Lung microvascular endothelial cell (primary cell): ENCODE results near the gene ASPG. TPM values are rescaled to one million over a fixed set of nuclear protein-coding genes. Genes with fewer than 3 reads are reported as not detected.
A peak's percentile ranks its signal among the peaks of the same experiment; 100 is the strongest.

Experiments
- DNase-seq, 2 donors: peaks; one replicate each; pipeline versions ENCODE4 v3.0.0 to v3.0.0-alpha.2; 2010; ENCODE audit warnings: low read depth in 2 of 2
- total RNA-seq: library from RNA; depleted of rRNA; stranded (reverse); fragments of >200 nt; gene quantifications from 2 replicates; pipeline ENCODE4 v1.2.1, GENCODE V29; 2014

Gene ASPG
- total RNA-seq, 1 donor from 2014 or later: not detected

DNA sequence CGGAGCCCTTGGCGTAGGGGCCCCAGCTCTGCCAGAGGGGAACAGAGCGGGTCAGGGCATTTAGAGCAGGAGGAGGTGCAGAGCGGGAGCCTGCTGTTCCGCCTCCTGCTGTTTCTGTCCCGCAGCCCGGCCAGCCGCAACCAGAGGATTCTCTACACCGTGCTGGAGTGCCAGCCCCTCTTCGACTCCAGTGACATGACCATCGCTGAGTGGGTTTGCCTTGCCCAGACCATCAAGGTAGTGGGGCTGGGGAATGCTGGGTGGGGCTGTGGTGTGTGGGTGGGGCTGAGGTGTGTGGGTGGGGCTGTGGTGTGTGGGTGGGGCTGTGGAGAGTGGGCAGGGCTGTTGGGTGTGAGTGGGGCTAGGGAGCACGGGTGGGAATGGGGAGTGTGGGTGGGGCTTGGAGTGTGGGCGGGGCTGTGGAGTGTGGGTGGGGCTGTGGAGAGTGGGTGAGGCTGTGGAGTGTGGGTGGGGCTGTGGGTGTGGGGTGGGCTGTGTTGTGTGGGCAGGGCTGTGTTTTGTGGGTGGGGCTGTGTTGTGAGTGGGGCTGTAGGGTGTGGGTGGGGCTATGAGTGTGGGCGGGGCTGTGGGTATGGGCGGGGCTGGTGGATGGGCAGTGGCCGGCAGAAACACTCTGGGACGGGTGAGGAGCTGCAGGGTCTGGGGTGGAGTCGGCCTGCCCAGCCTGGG lies 8.0 kb downstream of the ASPG start:
- DNase-seq: peak in 1 of 2 donors; percentile 13

DNA sequence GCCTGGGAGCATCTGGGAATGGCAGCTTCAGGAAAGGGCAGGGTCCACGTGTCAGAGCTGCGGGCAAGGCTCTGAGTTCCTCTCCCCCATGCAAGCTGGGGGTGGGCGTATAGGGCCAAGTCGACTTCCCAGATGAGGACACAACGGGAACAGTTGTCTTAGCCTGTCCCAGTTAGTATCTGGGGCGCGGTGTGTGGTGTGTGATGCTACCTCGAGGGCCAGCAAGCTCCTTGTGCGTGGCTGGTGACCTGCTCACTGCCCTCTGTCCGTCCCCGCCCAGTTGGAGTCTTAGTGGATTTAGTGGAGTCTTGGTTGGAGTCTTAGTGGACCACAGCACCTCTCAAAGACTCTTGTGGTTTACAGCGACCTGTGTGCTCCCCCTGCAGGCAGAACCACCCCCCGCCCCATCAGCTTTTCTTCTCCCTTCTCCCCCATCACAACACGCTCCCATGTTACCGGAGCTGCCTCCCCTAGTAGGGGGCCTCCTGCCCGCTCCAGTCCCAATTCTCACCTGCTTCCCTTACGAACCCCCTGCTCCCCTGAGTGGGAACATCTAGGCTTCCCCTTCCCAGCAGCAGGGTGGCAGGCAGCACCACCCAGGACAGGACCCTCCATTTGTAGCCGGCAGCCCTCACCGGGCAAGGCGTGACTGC lies 8.7 kb downstream of the ASPG start:
- DNase-seq: no peak

DNA sequence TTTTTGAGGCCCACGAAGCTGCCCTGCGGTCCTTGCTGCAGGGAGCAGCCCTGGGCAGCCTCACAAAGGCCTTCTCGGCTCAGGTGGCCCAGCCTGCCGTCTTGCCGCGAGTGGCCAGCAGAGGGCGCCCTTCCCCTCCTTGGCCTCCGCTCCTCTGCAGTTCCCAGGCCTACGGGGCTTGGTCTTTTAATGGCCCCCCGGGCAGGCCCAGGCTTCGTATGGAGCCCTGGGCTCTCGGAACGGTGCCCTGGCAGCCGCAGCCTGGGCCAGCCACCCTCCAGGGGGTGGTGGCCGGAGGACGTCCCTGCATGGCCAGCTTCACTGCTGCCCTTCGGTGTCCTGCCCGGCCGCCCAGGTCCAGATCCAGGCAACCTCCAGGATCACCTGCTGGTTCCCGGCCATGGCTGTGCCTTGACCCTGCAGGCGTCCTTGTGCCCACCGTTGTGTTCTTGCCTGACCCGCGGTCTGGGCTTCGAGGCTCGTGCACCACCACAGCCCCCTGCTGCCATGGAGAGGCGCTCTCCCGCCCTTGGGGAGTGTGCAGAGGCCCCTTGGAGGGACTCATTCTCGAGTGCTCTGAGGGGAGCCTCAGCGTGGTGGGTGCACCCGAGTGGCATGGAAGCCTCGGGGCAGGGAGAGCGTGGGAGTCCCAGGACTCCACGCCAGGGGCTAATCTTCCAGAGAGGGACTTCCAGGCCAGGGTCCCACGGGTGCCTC lies 9.4 kb downstream of the ASPG start:
- peak; percentile 52 to 66 for DNase-seq

DNA sequence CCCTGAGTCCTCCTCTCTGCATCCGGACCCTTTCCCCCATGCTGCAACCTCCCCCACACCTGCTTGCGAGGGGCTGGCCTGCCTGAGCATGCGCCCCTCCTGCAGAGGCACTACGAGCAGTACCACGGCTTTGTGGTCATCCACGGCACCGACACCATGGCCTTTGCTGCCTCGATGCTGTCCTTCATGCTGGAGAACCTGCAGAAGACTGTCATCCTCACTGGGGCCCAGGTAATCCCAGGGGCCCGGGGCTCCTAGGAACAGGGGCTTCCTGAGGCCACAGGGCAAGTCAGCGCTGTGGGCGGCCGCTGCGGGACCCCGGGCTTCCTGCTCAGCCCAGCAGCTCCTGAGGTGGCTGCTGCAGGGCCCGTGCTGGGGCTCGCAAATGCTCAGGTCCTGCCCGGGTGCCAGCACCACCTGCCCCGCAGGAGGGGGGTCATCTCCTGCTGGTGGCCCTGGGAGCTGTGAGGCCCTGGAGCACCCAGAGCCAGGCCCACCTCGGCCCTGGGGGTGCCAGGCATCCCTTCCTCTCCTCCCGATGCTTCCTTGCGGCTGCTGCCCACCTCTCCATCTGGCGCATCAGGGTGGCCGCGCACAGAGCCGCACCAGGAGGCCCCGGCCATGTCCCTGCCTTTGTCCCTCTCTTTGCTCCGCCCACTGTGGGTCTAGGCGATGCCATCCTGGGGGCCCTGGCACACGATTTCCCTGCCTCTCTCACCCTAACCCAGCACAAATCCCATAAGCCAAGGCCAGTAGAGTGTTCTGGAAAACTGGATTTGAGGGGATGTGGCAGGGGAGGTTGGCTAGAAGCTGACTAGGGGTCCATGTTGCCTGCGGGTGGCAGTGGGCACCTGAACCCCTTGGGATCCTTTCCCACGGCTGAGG lies 10.2 kb downstream of the ASPG start:
- no peak for DNase-seq

DNA sequence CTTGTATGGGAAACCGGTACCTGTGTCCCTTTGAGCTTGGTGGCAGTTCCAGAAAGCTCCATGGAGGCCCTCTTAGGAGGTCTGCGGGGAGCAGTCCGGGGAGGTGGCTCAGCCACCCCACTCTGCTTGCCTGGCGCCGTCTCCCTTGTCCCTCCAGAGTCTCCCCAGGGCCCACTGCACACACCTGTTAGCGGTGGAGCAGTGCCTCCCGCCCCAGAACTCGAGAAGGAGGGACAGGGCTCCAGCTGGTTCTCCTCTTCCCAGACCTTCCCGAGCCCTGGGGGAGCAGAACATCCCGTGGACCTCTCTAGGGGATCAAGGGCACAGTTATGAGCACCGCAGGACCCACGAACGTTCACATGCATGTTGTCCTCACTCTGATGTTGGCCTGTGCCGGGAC lies 10.8 kb downstream of the ASPG start:
- DNase-seq: no peak

DNA sequence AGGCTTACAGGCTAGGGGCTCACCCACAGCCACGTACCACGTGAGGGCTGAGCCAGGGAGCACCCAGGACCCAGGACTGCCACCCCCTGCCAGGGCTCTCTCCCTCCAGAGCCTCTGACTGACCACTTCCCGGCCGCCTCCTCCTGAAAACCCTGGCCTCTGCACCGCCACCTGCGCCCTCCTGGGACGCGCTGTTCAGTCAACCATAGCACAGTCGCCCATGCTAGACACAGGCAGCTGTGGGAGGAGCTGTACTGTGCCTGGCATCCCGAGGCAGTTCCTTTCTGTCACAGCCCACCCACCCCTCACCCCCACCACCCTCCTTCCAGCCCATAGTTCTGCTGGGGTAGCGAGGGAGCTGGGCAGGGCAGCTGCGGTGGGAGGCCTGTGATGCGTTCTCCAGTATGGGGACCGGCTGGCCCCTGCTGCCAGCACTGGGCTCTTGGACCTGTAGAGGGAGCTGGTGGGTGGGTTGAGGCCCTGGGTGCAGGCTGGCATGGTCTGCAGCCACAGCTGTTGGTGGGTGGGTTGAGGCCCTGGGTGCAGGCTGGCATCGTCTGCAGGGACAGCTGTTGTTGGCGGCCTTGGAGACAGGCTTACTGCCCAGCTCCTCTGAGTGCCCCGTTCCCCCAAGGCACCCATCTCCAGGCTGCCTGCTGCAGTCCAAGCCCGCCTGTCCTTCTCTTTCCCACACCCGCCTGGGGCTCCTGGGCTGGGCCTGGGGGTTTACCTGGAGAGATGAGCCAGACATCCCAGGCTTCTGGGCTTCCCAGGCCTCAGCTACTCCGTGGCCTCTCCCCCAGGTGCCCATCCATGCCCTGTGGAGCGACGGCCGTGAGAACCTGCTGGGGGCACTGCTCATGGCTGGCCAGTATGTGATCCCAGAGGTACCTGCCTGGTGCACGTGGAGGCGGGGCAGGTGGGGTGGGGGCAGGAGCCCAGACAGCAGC lies 11.5 kb downstream of the ASPG start:
- no peak for DNase-seq

DNA sequence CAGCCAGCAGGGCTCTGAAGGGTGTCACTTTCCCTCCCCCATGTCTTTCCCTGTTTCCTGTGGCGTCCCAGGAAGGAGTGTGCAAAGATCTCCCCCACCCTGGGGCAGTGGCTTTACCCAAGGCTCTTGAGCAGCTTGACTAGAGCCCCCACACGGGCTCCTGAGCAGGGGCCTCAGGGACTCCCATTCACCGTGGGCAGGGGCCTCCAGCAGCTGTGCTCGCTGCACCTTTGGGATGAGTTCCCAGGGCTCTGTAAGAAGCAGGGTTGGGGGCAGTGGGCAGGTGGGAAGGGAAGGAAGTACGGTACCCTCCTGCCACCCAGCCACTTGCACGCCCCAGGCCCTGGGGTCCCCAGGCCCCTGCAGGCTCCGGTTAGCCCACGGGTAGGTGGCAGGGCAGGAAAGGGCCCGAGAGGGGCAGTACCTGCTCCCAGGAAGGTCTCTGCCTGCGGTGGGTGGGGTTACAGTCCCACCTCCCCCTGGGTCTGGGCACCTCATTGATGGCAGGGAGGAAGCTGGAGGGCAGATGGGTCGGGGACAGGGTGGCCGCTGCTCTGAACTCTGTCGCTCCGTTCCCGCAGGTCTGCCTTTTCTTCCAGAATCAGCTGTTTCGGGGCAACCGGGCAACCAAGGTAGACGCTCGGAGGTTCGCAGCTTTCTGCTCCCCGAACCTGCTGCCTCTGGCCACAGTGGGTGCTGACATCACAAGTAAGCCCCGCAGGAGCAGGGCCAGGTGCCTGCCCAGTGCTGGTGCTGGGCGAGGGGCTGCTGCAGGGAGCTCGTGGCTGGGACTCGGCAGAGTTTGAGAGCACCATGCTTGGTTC lies 13.0 kb downstream of the ASPG start:
- DNase-seq: no peak

DNA sequence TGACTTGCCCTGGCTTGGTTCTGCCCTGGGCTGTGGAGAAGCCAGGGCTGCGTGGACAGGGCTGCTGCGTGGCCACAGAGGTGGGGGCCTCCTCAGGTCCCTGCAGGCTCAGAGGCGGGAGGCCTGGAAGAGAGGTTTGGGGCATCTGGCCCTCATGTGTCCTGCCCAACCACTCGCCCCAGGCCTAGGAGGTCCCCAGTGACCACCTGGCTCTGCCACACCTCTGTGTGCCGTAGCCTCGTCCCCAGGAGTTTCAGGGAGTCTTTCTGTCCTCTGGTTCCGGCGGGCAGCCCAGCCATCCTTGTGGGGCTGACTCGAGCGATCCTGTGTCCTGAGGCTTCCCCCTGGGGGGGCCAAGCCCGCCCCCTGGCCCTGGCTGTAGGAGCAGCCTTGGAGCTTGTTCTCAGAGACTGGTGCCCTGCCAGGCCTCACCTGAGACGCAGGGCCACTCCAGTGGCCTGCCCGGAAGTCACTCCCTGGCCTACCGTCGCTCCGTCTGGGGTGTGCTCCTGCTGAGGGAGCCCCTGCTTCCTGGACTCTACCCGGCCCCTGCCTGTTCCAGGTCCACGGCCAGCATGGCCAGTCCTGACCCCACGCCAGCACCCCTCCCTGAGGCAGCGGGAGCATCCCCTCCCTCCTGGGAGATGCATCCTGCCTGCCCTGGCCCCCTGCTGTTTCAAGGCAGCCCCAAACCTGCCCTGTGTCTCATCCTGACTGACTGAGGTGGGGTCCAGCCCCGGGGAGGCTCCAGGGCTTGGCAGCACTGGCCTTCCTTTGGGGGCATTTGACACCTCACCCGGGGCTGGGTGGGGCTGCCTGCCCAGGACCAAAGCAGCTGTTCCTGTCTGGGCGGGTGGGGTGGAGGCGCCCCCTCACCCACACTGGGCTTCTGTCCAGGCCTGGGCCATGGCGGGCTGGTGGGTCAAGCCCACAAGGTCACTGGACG lies 13.9 kb downstream of the ASPG start:
- no peak for DNase-seq

DNA sequence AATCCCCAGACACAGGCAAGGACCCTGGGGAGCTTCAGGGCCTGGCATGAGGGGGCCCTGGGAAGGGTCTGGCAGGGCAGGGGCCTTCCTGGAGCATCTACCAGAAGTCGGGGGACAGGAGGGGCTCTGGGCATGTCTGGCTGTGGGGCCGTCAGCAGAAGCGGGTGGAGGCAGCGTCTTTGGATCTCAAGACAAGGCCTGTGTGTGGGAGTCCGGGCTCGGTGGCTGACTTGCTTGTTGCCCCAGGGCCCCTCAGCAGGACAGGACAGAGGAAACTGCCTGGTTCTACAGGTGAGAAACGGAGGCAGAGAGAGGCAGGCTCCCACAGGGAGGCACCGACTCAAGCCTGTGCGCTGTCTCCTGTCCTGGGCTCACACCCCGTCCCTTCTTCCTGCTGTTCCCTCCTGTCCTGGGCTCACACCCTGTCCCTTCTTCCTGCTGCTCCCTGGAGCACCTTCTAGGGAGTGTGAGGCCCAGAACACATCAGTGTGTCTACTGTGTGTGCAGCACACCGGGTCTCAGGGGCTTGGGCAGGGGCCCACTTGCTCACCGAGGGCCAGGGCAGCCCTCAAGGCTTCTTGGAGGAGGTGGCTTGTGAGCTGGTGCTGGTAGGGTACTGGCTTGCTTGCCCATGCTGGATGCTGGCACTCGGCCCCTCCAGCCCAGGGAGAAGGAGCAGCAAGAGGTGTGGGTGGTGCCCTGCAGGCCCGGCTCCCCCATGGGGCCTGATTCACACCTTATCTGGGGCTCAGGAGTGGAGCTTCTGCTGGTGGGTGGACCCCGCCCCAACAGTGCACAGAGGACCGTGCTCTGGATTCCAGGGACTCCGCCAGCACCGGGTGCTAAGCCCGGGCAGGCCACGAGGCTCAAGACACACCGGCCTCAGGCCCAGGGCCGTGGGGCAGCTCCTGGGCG lies 14.9 kb downstream of the ASPG start:
- no peak for DNase-seq

DNA sequence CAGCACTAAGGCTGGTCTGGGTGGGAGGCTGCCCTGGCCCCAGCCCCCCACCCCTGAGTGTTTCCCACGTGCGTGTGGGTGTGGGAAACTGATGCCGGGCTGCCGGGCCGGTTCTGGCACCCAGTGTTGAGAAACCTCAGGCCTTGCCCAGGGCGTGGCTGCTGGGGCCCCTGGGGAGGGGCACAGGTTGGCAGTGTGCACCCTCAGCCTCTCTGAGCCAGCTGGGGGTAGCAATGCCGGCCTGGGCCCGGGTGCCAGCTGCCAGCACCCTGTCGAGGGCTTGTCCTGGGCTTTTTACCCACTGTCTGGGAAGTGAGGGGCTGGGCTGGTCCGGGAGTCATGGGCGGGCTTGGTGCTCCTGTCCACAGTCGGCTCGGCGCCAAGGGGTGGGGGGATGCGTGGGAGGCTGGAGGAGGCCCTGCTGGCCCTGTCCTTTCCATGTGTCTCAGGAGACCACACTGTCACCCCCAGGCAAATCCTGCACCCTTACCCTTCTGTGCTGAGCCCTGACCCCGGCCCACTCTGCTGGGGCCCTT lies 15.7 kb downstream of the ASPG start:
- no peak for DNase-seq

DNA sequence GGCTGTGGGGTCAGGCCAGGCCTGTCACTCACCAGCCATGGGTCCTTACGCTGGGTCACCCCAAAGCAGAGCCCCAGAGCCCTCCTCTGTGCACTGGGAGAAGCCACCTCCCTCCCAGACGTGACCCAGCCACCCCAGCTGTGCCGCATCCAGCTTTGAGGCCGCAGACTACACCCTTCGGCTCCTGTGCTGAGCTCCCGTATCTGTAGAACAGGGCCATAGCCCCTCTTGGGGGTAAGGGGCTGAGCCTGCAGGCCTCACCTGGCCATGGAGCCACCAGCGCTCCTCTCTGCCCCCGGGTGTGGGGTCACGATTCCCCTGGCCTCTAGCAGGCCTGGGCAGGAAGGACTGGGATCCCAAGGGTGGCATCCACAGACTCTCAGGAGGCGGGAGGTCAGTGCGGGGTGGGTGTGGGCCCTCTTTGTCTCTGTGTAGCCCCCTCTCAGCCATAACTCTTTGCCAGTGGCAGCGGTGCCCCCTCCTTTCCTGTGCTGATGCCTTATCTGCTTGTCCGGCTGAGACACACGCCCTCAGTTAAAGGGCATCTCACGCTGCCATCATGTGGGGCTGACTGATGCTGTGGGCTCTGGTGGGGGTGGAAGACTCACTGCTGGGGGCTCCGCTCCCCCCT lies 16.3 kb downstream of the ASPG start:
- DNase-seq: no peak

DNA sequence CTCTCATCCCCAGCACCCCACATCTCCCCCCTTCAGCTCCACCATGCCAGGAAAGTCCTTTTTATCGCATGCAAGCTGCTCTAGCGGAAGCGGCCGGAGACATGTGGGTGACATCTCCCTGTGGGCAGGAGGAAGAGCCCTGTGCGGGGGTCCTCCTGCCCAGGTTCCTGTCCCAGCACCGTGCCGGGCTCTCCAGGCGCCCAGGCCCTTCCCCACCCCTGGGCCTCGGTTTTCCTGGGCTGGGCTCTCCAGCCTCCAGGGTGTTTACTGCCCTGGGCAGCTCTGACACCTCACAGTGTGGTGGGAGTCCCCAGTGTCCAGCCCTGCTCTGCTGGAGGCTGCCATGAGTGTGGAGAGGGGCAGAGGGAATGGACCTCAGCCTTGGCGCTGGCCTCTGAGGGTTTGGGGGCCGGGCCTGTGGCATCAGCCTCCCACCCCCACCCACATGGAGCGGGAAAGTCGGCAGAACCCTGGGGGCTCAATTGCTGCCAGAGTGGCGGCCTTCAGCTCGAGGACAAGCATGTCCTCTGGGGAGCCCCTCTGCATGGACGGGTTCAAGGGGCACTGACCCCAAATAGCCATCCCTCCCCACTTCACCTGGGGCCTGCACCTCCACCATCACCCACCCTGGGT lies 16.9 kb downstream of the ASPG start:
- no peak for DNase-seq

DNA sequence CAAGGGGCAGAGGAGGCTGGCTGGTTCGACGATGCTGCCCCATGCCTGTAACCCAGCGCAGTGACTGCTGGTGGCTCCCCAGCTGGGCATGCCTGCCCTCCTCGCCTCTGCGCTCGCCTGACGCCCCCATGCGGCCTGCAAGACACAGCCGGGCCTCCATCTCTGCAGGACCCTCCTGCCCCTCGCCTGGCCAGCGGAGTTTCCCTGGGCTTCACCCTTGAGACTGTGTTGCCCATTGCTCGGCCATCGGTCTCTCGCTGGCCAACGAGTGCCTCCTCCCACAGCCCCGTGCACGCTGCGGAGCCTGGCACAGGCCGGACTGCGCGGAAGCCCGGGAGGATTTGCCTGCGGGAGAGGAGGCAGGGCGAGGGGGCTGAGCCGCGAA lies 17.6 kb downstream of the ASPG start:
- no peak for DNase-seq

DNA sequence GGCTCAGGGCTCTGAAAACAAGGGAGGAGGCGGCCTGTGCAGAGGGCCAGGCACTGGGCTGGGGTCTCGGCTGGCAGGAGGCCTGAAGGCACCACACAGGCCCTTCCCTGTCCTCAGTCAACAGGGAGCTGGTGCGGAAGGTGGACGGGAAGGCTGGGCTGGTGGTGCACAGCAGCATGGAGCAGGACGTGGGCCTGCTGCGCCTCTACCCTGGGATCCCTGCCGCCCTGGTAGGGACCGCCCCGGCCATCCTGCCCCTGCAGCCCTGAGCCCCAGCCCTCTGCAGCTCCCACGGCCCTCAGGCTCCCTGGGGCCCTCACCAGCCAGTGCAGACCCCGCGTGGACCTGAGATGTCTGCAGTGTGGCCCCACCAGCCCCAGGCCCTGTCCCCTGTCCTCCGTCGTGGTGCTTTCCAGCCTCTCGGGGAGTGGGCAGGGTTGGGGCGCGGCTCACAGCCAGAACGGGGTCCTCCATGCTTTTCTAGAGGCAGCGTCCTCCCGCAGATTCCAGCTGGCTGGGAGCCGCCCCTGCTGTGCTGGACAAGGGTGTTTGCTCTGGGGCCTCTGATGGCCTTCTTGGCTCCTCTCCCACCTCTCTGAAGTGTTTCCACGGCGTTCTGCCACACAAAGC lies 18.1 kb downstream of the ASPG start:
- no peak for DNase-seq

DNA sequence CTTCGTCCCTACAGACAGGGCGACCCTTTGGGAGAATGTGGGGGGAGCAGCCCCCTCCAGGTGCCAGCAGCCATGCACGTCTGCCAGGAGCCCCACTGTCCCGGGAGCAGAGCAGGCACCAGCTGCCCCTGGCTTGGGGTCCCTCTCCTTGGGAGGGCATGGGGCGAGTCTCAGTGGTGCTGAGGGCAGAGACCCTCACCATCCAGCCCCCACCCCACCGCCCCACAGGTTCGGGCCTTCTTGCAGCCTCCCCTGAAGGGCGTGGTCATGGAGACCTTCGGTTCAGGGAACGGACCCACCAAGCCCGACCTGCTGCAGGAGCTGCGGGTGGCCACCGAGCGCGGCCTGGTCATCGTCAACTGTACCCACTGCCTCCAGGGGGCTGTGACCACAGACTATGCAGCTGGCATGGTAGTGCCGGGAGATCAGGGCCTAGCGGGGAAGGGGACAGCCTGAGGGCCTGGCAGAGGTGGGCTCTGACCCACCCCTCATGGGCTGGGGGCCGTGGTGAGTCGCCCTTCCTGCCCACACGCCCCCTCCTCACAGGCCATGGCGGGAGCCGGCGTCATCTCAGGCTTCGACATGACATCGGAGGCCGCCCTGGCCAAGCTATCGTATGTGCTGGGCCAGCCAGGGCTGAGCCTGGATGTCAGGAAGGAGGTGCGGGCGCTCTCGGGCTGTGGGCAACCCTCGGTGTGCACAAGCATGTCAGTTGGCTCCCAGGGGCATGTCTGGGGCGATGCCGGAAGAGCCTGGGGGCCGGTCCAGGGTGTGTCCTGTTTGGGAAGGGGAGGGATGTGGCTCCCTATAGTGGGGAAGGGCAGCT lies 18.8 kb downstream of the ASPG start:
- no peak for DNase-seq
